ENCODE measurements around the gene SPRY1.

The SPRY1 gene

DNA sequence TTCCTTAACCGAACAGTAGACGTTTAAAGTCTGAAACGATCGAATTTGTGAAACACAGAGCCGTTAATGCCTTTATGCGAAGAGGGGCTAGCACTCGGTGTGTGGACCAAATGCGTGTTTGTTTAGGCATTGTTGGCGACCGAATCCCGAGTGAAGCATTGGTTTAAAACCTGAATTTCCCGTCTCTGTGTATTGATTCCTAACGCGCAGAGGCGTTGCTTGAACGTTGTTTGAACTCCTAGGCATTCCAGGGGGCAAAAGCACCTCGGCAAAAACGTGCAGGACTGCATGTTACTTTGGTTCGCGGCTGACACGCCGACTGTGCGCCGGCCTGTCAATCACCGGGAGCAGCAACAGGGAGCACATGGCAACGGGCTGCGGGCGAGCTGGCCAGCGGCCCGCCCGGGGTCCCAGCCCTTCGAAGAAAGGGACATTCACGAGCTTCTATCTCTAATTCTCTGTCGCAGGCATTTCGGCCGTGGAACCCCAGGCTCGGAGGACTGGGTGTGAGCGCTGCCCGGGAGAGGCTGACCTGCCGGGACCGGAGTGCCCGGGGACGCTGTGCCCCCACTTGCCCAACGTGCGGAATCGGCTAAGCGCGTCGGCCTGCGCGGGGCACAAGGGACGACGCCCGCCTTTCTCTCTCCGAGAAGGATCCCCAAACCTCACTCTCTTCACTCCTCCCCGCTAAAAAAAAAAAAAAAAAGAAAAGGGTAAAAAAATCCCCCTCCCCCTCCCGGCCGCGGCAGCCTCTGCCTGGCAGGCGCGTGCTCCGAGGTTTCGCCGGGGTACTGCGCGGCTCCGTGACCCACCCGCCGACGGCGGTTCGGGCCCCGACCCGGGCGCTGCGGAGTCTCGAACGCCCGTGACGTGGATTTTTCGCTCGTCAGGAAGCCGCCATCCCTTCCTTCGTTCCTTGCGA is 810 bp downstream of the SPRY1 start:
- no peaks in the 10 kb centered on the region for H3K9me3 Mint-ChIP-seq
- H3K4me3 Mint-ChIP-seq: peak overlapping the region; percentile 87
- H3K36me3 Mint-ChIP-seq (ENCODE audit: low read depth): peaks cover 42% of the 10 kb centered on the region
- peak overlapping the region; percentile 90 for H3K27ac Mint-ChIP-seq
- H3K27me3 Mint-ChIP-seq: peaks cover 26% of the 10 kb centered on the region
- peaks cover 43% of the 10 kb centered on the region for H3K4me1 Mint-ChIP-seq (ENCODE audit: low read depth)
- DNase-seq: peak; percentile 71

DNA sequence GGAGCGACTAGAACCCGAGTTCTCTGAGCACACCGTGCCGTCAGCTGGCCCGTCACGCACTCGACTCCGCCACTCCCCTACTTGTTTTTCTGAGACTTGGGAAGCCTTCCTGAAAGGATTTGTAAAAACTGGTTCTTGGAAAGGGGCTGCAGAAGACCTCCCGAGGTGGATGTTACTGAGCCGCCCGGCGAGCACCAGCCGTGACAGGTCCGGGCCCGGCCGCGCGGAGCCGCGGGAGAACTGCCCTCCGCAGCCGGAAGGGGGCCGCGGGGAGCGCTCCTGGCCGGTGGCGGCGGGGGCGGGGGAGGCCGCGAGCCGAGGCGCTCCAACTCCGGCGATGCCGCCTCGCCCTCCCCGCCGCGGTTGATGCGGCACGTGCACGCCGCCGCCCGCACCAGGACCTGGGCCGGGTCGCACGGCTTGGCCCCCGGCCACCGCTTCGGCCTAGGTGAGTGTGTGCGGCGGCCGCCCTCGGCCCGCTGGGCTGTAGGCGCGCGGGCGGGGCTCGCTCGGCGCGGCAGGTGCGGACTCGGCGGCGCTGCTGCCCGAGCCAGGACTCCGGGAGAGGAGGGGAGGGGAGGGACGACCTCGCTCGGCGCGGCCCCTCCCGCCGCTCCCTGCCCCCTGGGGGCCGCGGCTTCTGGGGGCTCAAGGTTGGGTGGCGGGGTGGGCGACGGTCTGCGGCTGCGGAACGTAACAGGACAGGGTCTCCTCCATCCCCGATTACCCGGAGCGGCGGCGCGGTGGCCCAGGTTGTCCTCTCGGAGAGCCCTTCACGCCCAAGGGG is 1.7 kb downstream of the SPRY1 start:
- H3K36me3 Mint-ChIP-seq (ENCODE audit: low read depth): peaks cover 51% of the 10 kb centered on the region
- DNase-seq: peak; percentile 81
- H3K9me3 Mint-ChIP-seq: no peaks in the 10 kb centered on the region
- H3K4me3 Mint-ChIP-seq: peak overlapping the region; percentile 91
- peaks cover 48% of the 10 kb centered on the region for H3K4me1 Mint-ChIP-seq (ENCODE audit: low read depth)
- H3K27me3 Mint-ChIP-seq: peaks cover 26% of the 10 kb centered on the region
- peak overlapping the region; percentile 97 for H3K27ac Mint-ChIP-seq

DNA sequence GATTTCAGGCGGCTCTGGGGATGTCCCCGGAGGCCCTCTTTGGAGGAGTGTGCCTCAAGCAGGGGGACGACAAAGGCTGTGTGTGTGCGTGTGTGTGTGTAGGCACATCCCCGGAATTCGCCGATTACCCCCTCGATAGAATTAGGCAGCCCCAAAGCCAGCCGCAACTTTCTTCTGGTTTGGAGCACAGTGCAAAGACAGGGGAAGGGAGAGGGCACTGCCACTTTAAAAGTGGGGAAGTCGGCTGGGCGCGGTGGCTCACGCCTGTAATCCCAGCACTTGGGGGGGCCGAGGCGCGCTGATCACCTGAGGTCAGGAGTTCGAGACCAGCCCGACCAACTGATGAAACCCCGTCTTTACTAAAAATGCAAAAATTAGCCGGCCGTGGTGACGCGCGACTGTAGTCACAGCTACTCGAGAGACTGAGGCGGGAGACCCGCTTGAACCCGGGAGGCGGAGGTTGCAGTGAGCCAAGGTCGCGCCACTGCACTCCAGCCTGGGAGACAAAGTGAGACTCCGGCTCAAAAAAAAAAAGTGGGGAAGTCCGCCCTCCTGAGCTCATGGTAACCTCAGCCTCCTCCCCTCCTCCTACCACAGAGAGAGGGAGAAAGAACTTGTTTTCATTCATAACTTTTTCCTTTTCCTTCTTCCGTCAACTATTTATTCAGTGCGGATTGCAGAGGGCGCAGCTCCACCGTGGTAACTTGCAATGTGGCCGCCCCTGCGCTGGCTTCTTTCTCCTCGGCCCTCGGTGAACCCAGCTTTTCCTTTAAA is 2.4 kb downstream of the SPRY1 start:
- peak overlapping the region; percentile 97 for H3K27ac Mint-ChIP-seq
- H3K4me1 Mint-ChIP-seq (ENCODE audit: low read depth): peaks cover 46% of the 10 kb centered on the region
- peak; percentile 77 for DNase-seq
- peaks cover 26% of the 10 kb centered on the region for H3K27me3 Mint-ChIP-seq
- H3K9me3 Mint-ChIP-seq: no peaks in the 10 kb centered on the region
- peaks cover 58% of the 10 kb centered on the region for H3K36me3 Mint-ChIP-seq (ENCODE audit: low read depth)
- peak overlapping the region; percentile 91 for H3K4me3 Mint-ChIP-seq

DNA sequence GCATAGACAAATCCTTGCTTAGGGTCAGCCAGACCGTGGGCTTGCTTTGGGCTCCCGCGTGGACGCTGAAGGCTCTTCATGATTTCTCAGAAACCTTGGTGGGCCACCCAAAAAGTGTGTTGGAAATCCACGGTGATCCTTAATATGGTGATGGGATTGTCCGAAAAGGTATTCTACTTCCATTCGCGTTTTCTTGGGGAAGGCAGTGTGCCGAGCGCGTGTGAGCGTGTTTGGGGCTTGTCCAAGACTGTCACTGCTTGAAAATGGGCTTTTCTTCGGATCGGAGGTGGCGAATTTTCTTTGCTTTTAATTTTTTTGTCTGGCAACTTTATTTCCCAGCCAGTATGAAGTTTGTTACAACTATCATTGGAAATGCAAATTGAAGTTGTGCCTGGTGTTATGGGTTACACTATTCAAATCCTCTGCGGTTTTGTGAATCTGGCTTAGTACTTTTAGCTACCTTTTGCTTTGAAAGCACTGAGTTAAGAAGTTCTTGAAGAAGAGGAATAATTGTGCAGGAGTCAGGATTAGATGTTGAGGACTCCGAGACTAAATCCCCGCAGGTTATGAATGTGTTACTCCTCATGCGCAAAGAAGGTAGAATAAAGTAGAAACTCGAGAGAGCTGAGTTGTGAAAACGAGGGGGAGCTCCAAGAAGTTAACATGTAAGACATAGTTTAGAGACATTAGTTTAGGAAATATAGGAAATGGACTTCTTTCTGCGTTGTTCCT is 3.2 kb downstream of the SPRY1 start:
- H3K4me3 Mint-ChIP-seq: peak overlapping the region; percentile 91
- peaks cover 50% of the 10 kb centered on the region for H3K4me1 Mint-ChIP-seq (ENCODE audit: low read depth)
- no peaks in the 10 kb centered on the region for H3K9me3 Mint-ChIP-seq
- H3K27me3 Mint-ChIP-seq: peaks cover 26% of the 10 kb centered on the region
- H3K36me3 Mint-ChIP-seq (ENCODE audit: low read depth): peaks cover 66% of the 10 kb centered on the region
- DNase-seq: no peak
- H3K27ac Mint-ChIP-seq: peak overlapping the region; percentile 97

DNA sequence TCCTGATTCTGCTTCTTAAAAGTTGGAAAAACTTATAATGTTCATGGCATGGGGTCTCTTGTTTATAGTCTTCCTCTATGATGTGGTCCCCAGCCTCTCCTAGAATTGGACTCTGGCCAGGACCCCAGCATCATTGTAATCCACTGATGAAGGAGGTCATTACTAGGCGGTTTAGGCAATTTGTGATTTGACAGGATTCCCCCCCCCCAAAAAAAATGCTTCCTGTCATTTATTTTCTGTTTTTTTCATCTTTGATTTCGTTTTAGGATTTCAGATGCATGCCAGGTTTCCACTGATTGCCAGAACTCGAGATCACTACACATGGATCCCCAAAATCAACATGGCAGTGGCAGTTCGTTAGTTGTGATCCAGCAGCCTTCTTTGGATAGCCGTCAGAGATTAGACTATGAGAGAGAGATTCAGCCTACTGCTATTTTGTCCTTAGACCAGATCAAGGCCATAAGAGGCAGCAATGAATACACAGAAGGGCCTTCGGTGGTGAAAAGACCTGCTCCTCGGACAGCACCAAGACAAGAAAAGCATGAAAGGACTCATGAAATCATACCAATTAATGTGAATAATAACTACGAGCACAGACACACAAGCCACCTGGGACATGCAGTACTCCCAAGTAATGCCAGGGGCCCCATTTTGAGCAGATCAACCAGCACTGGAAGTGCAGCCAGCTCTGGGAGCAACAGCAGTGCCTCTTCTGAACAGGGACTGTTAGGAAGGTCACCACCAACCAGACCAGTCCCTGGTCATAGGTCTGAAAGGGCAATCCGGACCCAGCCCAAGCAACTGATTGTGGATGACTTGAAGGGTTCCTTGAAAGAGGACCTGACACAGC is 4.9 kb downstream of the SPRY1 start:
- DNase-seq: no peak
- Mint-ChIP-seq H3K4me3 (peak overlapping the region; percentile 91), H3K27me3 (peaks cover 23% of the 10 kb centered on the region), H3K27ac (peak overlapping the region; percentile 77), H3K9me3 (no peaks in the 10 kb centered on the region), H3K4me1 (ENCODE audit: low read depth) (peaks cover 57% of the 10 kb centered on the region), H3K36me3 (ENCODE audit: low read depth) (peaks cover 79% of the 10 kb centered on the region)

DNA sequence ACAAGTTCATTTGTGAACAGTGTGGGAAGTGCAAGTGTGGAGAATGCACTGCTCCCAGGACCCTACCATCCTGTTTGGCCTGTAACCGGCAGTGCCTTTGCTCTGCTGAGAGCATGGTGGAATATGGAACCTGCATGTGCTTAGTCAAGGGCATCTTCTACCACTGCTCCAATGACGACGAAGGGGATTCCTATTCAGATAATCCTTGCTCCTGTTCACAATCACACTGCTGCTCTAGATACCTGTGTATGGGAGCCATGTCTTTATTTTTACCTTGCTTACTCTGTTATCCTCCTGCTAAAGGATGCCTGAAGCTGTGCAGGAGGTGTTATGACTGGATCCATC is 5.5 kb downstream of the SPRY1 start:
- peaks cover 56% of the 10 kb centered on the region for H3K4me1 Mint-ChIP-seq (ENCODE audit: low read depth)
- peaks cover 21% of the 10 kb centered on the region for H3K27me3 Mint-ChIP-seq
- no peaks in the 10 kb centered on the region for H3K9me3 Mint-ChIP-seq
- DNase-seq: no peak
- no peak overlapping the region for H3K27ac Mint-ChIP-seq
- H3K36me3 Mint-ChIP-seq (ENCODE audit: low read depth): peaks cover 82% of the 10 kb centered on the region
- peak overlapping the region; percentile 91 for H3K4me3 Mint-ChIP-seq

DNA sequence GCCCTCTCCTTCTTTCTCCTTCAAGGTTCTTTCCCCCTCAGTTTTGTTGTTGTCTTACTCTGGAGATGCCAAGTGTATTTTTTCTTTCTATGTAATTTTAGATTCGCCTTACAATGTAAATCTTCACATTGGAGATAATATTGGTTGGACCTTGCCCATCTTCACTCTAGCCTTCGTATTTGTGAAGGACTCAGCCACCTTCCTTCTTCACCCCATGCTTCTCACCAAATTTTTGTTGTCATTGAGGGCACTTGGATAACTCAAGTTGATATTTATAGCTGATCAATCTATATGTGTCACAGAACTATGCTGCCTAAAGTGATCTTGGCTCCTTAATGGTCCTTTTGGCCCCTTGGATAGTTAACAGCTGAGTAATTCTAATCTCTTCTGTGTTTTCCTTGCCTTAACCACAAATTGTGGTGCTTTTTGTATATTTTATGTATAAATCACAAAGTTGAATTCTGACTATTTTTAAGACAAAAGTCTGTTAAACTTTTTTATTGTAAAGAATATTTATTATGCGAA is 6.5 kb downstream of the SPRY1 start:
- H3K27ac Mint-ChIP-seq: no peak overlapping the region
- peak overlapping the region; percentile 91 for H3K4me3 Mint-ChIP-seq
- peaks cover 54% of the 10 kb centered on the region for H3K4me1 Mint-ChIP-seq (ENCODE audit: low read depth)
- no peaks in the 10 kb centered on the region for H3K9me3 Mint-ChIP-seq
- H3K27me3 Mint-ChIP-seq: peaks cover 21% of the 10 kb centered on the region
- DNase-seq: no peak
- peaks cover 79% of the 10 kb centered on the region for H3K36me3 Mint-ChIP-seq (ENCODE audit: low read depth)

DNA sequence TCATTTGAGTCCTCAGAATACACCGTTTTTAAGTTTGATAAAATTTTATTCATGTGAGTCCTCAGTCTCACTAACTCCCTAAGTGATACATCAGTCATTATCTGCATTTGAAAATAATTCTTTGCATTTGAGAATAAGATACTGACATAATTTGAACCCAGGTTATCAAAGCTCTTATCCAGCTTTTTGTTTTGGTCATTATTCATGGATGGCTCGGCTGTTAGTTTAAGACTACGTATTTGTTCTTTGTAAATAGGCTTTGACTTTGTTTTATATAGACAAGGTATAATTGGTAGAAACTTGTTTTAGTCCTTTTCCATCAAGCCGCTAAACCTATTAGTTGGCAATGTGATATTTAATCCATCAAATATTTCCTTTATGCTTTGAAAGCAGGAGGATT is 7.9 kb downstream of the SPRY1 start:
- Mint-ChIP-seq H3K27me3 (peaks cover 14% of the 10 kb centered on the region), H3K9me3 (no peaks in the 10 kb centered on the region), H3K4me1 (ENCODE audit: low read depth) (peaks cover 54% of the 10 kb centered on the region), H3K4me3 (no peak overlapping the region), H3K36me3 (ENCODE audit: low read depth) (peaks cover 70% of the 10 kb centered on the region), H3K27ac (no peak overlapping the region)
- no peak for DNase-seq

DNA sequence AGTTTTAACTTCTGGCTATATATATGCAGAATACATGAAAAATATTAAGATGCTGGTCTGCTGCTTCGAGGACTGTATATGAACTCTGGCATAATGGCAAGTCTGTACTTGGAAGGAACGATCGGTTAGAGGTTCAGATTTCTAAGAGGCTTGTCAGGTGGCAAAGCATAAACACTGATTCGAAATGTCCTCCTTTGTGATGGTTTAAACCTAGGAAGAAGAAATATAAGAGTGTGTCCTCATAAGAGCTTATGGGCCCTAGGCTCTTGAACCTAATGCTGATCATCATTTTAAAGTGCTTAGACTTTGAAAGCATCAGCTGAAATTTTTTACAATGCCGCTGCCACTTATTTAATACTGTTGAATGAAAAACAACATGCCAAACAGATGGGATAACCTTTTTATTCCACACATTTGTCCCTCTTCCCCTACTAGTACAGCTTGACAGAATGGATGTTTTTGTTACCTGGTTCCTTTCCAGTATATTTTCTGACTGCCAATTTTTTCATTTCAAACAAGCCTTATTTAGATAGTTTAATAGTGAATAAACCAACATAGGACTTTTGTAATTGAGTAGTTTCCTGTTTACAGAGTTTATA is 8.8 kb downstream of the SPRY1 start:
- Mint-ChIP-seq H3K9me3 (no peaks in the 10 kb centered on the region), H3K27ac (no peak overlapping the region), H3K4me1 (ENCODE audit: low read depth) (peaks cover 46% of the 10 kb centered on the region), H3K36me3 (ENCODE audit: low read depth) (peaks cover 61% of the 10 kb centered on the region), H3K4me3 (no peak overlapping the region), H3K27me3 (peaks cover 6% of the 10 kb centered on the region)
- no peak for DNase-seq

DNA sequence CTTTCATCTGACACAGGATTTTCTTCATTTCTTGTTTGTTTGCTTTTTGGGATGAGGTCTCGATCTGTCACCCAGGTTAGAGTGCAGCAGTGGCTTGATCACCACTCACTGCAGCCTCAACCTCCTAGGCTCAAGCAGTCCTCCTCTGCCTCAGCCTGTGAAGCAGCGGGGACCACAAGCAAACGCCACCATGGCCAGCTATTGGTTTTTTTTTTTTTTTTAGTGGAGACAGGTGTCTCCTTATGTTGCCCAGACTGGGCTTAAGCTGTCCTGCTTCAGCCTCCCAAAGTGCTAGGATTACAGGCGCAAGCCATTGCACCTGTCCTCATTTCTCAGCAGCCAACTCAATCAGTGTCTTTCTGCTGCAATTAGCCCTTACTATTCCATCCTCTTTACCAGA is 10.3 kb downstream of the SPRY1 start:
- H3K27ac Mint-ChIP-seq: no peak overlapping the region
- H3K27me3 Mint-ChIP-seq: no peaks in the 10 kb centered on the region
- no peaks in the 10 kb centered on the region for H3K9me3 Mint-ChIP-seq
- peaks cover 50% of the 10 kb centered on the region for H3K36me3 Mint-ChIP-seq (ENCODE audit: low read depth)
- peaks cover 42% of the 10 kb centered on the region for H3K4me1 Mint-ChIP-seq (ENCODE audit: low read depth)
- H3K4me3 Mint-ChIP-seq: no peak overlapping the region
- no peak for DNase-seq

DNA sequence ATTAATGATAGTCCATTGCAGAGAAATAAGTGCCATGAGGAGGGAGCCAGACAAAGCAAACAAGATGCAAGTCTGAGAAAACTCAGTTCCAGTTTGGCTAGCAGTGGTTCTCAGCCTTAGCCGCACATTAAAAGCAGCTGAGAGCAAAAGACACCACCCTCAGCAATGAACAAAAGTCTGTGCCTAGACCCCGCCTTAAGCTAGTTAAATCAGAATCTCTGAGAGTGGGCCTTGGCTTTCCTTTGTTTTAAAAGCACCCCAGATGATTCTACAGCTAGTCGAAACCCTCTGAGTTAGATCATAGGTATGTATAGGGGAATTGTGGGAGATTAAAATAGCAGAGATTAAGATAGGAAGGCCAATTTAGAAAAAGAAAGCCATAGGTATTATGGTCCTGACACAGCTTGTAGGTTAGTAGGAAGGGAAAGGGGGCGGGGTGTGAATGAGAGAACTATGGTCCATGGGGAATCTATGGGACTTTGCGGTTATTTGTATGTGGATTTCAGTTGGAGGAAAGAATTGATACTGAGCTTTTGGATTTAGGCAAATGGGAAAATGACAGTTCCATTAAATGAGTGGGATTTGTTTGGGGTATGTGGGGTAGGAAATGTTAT is 12.0 kb downstream of the SPRY1 start:
- H3K4me1 Mint-ChIP-seq (ENCODE audit: low read depth): peaks cover 45% of the 10 kb centered on the region
- H3K36me3 Mint-ChIP-seq (ENCODE audit: low read depth): peaks cover 33% of the 10 kb centered on the region
- DNase-seq: no peak
- H3K27ac Mint-ChIP-seq: no peak overlapping the region
- H3K4me3 Mint-ChIP-seq: no peak overlapping the region
- no peaks in the 10 kb centered on the region for H3K9me3 Mint-ChIP-seq
- H3K27me3 Mint-ChIP-seq: no peaks in the 10 kb centered on the region

DNA sequence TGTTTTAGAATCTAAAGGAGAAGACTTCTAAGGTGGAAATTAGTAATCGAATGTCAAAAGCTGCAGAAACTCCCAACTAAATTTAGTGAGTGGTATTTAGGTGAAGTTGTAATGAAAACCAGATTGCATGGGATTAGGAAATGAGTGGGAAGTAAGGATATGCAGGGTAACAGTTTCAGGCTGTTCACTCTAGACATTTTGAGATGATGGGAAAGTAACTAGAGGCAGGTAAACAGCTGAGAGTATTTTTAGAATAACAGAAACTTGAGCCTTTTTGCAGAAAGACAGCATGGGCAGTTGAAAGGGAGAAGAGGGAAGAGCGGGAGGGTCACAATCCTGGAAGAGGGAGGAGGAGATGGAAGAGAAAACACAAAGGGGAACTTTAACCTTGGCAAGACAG is 12.7 kb downstream of the SPRY1 start:
- H3K36me3 Mint-ChIP-seq (ENCODE audit: low read depth): peaks cover 26% of the 10 kb centered on the region
- no peak for DNase-seq

More for the DNA sequence above, 12.7 kb downstream of the SPRY1 start:
- Mint-ChIP-seq H3K27me3 (no peaks in the 10 kb centered on the region), H3K4me1 (ENCODE audit: low read depth) (peaks cover 44% of the 10 kb centered on the region), H3K9me3 (no peaks in the 10 kb centered on the region), H3K27ac (no peak overlapping the region), H3K4me3 (no peak overlapping the region)

Measured in activated T-cell treated with anti-CD3 and anti-CD28 coated beads, Interleukin-2, amount 50 U/mL, for 24 hours (primary cell).